NCI-H2196 treated with DMSO at 0.1 percent for 48 hours (cell line): ENCODE measurements around the gene AP1S1.
"Not testable (repeated sequence)": the region's sequence is repeated elsewhere in the genome, so short reads cannot be mapped to it uniquely, and the experiment has no call there.

ENCODE experiments used
- DNase-seq: peaks from one replicate; lab custom pipeline; 2025; ENCODE audit not compliant: unreplicated experiment; lab: John Stamatoyannopoulos, UW

Gene AP1S1

GRCh38 chr7:101199522-101199921 lies 45.2 kb downstream of the AP1S1 start:
- not testable (repeated sequence) for DNase-seq

GRCh38 chr7:101200504-101200861 lies 46.2 kb downstream of the AP1S1 start:
- no peak for DNase-seq

DNA sequence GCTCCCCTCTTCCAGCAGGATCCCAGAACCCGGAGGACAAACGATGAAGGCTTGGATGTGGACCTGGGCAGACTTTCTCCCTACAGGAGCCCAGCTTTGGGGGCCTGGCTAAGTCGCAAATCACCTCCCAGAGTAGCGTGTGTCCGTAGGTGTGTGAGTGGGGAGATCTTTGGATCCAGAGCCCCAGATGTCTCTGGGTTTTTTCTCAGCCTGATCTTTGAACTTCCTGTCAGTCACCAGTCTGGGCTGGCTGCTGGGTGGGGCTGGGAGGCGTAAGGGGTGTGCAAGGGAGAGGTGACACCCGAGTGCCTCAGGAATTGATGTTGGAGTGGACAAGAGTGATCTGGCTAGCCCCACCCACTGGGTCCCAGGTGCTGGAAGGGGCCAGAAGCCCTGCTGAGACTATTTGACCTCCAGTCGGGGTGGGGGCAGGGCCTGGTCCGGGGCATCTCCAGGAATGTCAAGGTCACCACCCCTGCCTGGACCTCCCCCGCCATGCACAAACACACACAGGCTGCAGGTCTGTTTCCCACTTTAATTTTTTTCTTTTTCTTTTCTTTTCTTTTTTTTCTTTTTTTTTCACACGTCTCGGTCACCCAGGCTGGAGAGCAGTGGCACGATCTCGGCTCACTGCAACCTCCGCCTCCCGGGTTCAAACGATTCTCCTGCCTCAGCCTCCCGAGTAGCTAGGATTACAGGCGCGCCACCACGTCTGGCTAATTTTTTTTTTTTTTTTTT lies 46.8 kb downstream of the AP1S1 start, which contains the start of gene MOGAT3:
TSS of gene MOGAT3 (minus strand) at position 175 of the 738 bp plus-strand sequence. CDS start 182 bp downstream, outside the sequence.
- no peak for DNase-seq

GRCh38 chr7:101201695-101202602 lies 47.7 kb downstream of the AP1S1 start:
- DNase-seq = no peak

DNA sequence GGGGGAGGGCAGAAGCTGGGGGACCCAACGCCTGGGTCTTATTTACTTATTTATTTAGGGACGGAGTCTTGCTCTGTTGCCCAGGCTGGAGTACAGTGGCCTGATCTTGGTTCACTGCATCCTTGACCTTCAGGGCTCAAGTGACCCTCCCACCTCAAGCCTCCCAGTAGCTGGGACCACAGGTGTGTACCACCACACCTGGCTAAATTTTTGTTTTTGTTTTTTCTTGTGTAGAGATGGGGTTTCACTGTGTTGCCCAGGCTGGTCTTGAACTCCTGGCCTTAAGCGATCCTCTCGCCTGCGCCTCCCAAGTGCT lies 48.3 kb downstream of the AP1S1 start:
- no peak for DNase-seq

GRCh38 chr7:101203740-101204738 lies 49.8 kb downstream of the AP1S1 start:
- DNase-seq = not testable (repeated sequence)

GRCh38 chr7:101205901-101206664 lies 51.8 kb downstream of the AP1S1 start:
- no peak for DNase-seq

DNA sequence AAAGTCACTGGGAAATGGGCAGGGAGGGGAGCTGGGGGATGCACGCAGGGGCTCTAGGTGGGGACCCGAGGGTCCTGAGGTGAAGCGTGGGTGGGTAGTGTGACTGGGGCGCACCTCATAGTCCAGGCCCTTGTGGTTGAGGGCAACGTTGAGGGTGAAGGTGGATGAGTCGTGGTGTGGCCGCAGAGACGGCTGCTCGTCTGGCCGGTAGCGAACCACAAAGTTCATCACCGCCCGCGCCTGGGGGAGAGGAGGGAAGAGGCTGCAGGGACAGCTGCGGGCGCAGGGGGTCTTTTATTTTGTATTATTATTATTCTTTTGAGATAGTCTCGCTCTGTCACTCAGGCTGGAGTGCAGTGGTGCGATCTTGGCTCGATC lies 52.4 kb downstream of the AP1S1 start:
- DNase-seq = no peak

- DNase-seq = no peak
These were observed 53.2 kb downstream of the AP1S1 start for GRCh38 chr7:101207459-101207858.

DNA sequence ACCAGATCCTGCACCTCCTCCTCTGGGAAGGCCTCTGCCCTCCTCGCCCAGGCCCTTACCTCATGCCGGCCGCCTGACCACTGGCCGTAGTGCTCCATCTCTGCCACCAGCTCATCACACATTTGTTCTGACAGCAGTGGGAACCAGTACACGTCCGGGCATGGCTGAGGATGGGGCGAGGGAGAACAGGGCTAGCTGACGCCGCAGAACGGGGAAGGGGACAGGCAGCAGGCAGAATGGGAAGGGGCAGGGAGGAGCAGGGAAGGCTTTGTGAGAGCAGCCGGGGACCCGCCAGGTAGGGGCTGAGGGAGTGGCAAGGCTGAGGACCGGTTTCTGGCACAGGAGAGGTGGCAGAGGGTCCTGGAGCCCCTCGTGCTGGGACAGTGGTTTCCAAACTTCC lies 54.5 kb downstream of the AP1S1 start:
- no peak for DNase-seq

DNA sequence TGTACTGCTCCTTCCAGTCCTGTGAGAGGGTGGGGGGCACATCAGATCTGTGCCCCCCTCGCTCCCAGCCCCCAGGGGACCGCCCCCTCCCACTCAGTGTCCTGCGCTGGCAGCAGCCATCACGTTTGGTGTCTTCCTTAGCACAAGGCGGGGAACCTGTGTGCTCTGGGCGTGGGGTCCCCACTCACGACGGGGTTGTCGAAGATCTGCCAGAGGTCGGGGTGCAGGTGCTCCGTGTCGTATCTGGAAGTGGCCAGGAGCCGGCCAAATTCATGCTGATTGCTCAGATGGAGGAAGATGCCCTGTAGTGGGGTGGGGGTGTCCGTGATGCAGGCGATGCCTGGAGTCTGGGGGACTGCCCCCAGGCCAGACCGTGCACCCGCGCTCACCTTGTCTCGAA lies 55.9 kb downstream of the AP1S1 start:
- no peak for DNase-seq
